Measurements from ENCODE around the gene RARG. TPM values are rescaled to one million over a fixed set of nuclear protein-coding genes. Genes with fewer than 3 reads are reported as not detected.
A peak's percentile ranks its signal among the peaks of the same experiment; 100 is the strongest.

The RARG gene
- total RNA-seq, 1 donor from 2014 or later: 74.5 TPM

- Mint-ChIP-seq H3K4me3 (peak overlapping the region; percentile 75), H3K27ac (peak overlapping the region; percentile 94), H3K9me3 (no peaks in the 10 kb centered on the region), H3K36me3 (peaks cover 5% of the 10 kb centered on the region), H3K4me1 (ENCODE audit: unreplicated experiment) (peaks cover 49% of the 10 kb centered on the region), H3K27me3 (peaks cover 5% of the 10 kb centered on the region)
- TF ChIP-seq CTCF (conservative IDR thresholded peaks at IDR 0.05): peak; percentile 67
- DNase-seq (ENCODE audit: extremely low spot score, unreplicated experiment): no peak
Observed at GRCh38 chr12:53224061-53224896, 7.7 kb downstream of the RARG start.

- DNase-seq (ENCODE audit: extremely low spot score, unreplicated experiment): no peak
- Mint-ChIP-seq H3K9me3 (no peaks in the 10 kb centered on the region), H3K4me3 (peak overlapping the region; percentile 83), H3K27me3 (peaks cover 9% of the 10 kb centered on the region), H3K4me1 (ENCODE audit: unreplicated experiment) (peaks cover 50% of the 10 kb centered on the region), H3K36me3 (peaks cover 5% of the 10 kb centered on the region), H3K27ac (peak overlapping the region; percentile 94)
- TF ChIP-seq CTCF (conservative IDR thresholded peaks at IDR 0.05): no peak
Observed at GRCh38 chr12:53223389-53224060, 8.5 kb downstream of the RARG start.

GRCh38 chr12:53222806-53223261, 9.2 kb downstream of the RARG start:
- DNase-seq (ENCODE audit: extremely low spot score, unreplicated experiment): no peak
- TF ChIP-seq CTCF (conservative IDR thresholded peaks at IDR 0.05): no peak
- Mint-ChIP-seq H3K36me3 (peaks cover 5% of the 10 kb centered on the region), H3K4me3 (peak overlapping the region; percentile 83), H3K4me1 (ENCODE audit: unreplicated experiment) (peaks cover 50% of the 10 kb centered on the region), H3K27me3 (peaks cover 9% of the 10 kb centered on the region), H3K9me3 (no peaks in the 10 kb centered on the region), H3K27ac (peak overlapping the region; percentile 87)

GRCh38 chr12:53222170-53222721, 9.8 kb downstream of the RARG start:
- H3K36me3 Mint-ChIP-seq: peaks cover 5% of the 10 kb centered on the region
- H3K4me3 Mint-ChIP-seq: peak overlapping the region; percentile 83
- peak overlapping the region; percentile 87 for H3K27ac Mint-ChIP-seq
- H3K9me3 Mint-ChIP-seq: no peaks in the 10 kb centered on the region
- DNase-seq (ENCODE audit: extremely low spot score, unreplicated experiment): no peak
- H3K27me3 Mint-ChIP-seq: peaks cover 9% of the 10 kb centered on the region
- H3K4me1 Mint-ChIP-seq (ENCODE audit: unreplicated experiment): peaks cover 55% of the 10 kb centered on the region
- TF ChIP-seq CTCF (conservative IDR thresholded peaks at IDR 0.05): no peak

GRCh38 chr12:53221203-53222080, 10.6 kb downstream of the RARG start:
- peak; percentile 52 for TF ChIP-seq CTCF (conservative IDR thresholded peaks at IDR 0.05)
- Mint-ChIP-seq H3K9me3 (no peaks in the 10 kb centered on the region), H3K27me3 (peaks cover 9% of the 10 kb centered on the region), H3K4me3 (peak overlapping the region; percentile 97), H3K4me1 (ENCODE audit: unreplicated experiment) (peaks cover 57% of the 10 kb centered on the region), H3K27ac (peak overlapping the region; percentile 97), H3K36me3 (no peaks in the 10 kb centered on the region)
- peak; percentile 82 for DNase-seq (ENCODE audit: extremely low spot score, unreplicated experiment)
